8988T (cell line): ENCODE data around the gene FBXO9.

Experiments
- DNase-seq: peaks from one replicate; pipeline ENCODE4 v3.0.0; 2011

The FBXO9 gene

DNA sequence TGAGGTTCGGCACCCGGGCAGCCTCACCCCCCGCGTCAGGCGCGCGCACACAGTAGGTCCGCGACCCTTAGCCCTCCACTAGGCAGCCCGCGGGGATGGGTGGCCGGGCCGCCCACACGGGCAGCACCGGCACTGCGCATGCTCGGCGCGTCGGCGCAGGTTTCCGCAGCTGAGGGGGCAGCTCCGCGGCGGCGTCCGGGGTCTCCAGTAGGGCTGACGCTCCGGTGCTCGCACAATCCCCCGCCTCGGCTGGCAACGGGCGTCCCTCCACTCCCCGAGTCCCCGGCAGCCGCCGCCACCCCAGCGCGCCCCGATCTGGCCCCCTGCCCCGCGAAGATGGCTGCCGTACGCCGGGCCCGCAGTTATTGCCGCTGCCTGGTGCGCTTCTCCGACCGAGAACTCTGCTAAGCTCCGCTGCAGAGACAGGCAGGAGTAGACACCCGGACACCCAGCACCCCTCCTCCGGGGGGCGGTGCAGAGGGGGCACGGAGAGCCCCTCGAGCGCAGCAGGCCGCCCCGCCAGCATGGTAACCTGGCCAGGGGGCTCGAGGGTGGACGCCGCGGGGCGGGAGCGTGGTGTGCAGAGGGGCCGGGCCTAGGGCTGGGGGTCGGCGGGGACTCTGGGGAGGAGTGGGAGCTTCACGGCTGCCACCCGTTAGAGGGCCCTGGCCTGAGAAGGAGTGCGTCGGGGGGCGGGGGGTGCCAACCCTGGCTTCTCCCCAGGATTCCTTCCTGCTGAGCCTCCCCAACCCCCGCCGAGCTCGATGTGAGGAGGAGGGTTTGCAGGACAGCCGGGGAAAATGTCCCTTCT lies at the start of gene FBXO9:
FBXO9 (plus strand) TSS at position 139 of the 811 bp plus-strand sequence; CDS start at position 525, 386 bp downstream.
- peak; percentile 56 for DNase-seq

GRCh38 chr6:53015486-53015885 lies 49.7 kb upstream of the FBXO9 start:
- no peak for DNase-seq

DNA sequence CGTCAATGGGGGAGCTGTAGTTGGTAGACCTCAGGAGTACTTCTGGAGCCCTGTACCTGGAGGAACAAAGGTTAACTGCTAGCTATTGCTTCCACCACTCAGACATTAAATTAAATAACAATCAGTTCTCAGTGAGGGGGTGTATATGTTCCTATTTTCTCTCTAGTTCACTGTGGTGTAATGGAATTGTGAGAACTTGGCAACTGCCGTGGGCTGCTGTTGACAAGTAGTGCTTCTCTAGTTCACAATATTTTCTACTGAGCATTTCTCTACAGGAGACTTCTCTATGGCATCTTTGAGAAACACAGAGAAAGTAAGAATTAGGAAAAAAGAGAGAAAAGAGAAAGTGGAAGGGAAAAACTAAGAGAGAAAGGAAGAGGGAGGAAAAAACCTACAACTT lies 46.8 kb upstream of the FBXO9 start:
- no peak for DNase-seq

DNA sequence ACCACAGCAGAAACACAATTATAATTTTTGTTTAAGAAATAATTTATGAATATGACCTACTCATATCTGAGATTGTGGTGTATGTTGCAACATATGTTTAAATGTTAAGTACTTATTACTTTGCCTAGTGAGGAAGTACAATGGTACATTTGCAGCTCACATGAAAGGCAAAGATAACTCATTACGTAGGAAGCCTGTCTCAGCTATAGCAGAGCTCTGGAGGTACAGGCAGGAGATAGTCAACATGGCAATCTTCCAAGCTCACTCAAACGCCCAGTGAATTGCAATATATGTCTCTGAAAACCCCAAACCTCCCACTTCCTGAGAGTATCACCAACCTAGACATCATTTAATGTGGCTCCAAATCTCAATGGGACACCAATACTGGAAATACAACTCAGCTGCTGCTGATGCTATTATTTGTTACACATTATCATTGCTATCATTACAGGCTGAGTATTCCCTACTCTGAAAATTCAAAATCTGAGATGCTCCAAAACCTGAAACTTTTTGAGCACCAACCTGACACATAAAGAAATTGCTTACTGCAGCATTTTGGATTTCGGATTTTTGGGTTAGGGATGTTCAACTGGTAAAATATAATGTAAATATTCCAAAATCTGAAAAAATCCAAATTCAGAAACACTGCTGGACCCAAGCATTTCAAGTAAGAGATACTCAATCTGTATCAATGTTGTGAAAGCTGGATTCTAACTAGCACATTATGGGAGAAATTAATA lies 45.0 kb upstream of the FBXO9 start:
- no peak for DNase-seq

GRCh38 chr6:53023323-53023722 lies 41.9 kb upstream of the FBXO9 start:
- DNase-seq = no peak

DNA sequence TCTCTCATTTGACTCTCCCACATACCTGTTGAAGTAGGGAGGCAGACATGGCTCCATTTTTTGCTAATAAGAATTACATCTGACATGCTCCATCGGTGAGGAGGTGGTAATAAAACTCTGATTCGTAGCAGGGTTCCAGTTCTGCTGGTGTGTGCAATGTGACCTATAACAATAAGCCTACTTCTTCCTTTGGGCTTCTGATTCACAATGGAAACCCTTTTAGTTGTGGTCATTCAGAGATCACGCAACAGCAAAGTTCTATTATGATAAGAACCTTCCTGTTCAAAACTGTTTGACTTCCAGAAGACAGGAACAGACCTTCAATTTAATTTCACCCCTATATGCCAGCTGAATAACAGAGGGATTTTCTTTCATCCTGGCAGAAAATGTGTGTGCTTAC lies 38.7 kb upstream of the FBXO9 start:
- DNase-seq = no peak

- no peak for DNase-seq
These were observed 38.0 kb upstream of the FBXO9 start for GRCh38 chr6:53027131-53027718.

- DNase-seq = no peak
These were observed 36.7 kb upstream of the FBXO9 start for GRCh38 chr6:53028467-53028866.

DNA sequence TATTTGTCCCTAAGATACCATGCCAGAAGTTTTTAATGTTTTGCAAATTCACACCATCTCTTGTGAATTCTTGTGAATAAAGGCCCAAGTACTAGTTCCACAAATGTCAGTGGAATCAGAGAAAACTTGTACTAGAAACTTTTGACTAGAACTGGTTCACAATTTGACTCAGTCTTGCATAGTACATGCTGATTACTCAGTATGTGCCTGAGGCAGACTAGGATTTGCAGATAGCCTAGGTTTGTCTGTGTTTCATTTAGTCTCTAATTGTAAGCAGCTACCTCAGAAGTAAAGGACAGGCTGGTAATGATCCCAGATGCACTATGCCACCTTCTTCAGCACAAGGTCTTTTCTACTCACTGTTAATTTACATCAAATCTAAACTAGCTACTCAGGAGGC lies 35.9 kb upstream of the FBXO9 start:
- no peak for DNase-seq

- DNase-seq = no peak
These were observed 35.4 kb upstream of the FBXO9 start for GRCh38 chr6:53029761-53030160.

DNA sequence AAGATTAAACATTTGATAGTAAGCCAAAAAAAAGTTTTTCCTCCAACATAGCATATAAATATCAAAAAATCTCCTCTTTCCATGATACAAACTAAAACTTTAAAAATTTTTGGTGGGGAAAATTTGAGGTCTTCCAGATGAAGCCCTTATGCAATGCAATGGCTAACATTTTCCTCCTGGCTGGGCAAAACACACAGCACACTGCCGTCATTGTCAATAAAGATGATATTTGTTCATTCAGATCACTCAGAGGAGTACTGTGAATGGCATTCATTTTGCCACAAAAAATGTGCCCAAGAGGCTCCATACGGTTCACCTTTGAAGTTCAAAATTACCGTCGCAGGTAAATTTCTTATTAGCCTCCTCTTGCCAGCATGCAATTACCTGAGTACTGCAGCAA lies 33.9 kb upstream of the FBXO9 start:
- no peak for DNase-seq

- DNase-seq = no peak
These were observed 32.4 kb upstream of the FBXO9 start for GRCh38 chr6:53032849-53033248.

DNA sequence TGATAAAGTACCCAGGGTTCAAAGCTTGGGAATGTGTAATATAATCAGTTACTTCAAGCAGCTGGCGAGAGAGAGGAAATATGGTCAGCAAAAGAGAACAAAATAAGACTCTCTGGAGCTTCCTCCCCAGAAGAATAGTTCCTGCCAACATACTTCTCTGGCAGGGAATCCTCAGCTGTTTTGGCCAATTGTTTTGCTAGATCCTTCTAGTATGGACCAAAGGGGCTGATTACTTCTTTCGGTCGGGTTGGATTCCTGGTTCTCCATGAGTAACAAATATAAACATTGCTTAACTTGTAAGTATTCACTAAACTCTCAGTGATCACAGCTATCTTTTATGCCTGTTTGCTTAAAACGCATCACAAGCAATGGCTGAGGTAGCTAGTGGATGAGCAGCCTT lies 31.4 kb upstream of the FBXO9 start:
- DNase-seq = no peak

- DNase-seq = no peak
These were observed 29.5 kb upstream of the FBXO9 start for GRCh38 chr6:53035549-53036213.

DNA sequence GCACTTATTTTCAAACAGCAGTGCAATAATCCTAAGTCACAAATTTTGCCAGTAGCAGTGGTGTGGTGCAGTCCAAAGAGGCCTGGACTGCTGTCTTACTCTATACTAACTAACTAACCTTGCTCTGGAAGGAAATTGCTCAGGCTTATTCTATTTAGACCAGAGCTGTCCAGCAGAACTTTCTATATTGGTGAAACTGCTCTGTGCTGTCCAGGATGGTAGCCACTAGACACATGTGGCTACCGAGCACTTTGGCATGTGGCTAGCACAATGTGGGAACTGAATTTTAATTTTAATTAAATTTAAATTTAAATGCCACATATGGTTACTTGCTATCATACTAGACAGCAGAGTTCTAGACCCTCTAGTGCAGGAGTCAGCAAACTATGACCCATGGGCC lies 27.1 kb upstream of the FBXO9 start:
- no peak for DNase-seq

DNA sequence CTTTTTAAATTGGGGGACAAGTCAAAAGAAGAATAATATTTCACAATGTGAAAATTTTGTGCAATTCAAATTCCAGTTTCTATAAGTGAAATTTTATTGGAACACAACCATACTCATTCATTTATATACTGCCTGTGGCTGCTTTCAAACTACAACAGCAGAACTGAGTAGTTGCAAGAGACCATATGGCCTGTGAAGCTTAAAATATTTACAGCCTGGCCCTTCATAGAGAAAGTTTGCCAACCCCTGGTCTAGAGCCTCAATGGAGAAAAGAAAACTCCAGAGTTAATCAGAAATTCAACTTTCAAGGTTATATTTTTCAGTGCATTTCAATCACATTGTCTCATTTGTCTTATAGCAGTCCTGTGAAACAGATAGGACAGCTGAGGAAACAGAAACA lies 26.6 kb upstream of the FBXO9 start:
- DNase-seq = no peak

DNA sequence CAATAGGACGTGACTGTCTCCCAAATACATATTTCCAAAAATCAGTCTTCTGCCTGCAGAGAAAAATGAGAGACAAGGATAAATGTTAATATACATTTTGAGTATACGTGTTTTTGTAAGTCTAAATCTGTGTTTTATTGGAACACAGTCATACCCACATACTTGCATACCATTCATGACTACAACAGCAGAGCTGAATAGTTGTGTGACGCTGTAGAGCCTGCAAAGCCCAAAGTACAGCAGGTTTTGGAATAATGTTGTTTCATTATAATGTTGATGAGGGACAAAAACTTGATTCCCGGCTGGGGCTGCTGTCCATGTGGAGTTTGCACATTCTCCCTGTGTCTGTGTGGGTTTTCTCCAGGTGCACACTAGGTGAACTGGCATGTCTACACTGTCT lies 23.8 kb upstream of the FBXO9 start:
- DNase-seq = no peak

DNA sequence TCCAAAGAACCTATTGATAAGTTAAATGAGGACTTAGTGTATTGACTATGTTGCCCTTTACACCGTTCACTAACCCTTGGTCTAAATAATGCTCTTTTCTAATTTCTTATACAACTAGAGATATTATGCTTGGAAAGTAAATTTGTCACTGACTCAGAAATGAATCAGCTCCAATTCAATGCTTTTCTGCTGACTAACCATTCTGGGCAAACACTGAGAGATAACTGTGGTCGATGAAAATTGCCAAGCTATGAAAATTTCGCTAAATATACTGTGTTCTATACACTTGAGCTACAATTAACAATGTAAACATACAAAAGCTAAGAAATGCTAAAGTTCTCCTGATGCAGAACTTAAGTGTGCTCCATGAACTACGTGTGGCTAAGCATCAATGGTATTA lies 23.1 kb upstream of the FBXO9 start:
- DNase-seq = no peak

- peak; percentile 26 for DNase-seq
These were observed 21.6 kb upstream of the FBXO9 start for GRCh38 chr6:53043581-53043980.

GRCh38 chr6:53044071-53044470 lies 21.1 kb upstream of the FBXO9 start:
- no peak for DNase-seq

DNA sequence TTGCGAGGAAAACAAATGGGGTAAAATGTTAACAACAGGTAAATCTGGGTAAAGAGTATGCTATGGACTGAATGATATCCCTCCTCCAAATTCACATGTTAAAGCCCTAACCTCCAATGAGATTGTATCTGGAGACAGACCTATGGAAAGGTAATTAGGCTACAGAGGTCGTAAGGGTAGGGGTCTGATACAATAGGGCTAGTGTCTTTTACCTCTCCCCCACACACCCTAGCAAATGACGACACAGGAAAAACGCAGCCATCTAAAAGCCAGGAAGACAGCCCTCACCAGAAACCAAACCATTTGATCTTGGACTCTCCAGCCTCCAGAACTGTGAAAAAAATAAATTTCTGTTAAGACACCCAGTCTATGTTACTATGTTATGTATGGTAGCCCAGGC lies 20.6 kb upstream of the FBXO9 start:
- DNase-seq = no peak

- DNase-seq = no peak
These were observed 19.1 kb upstream of the FBXO9 start for GRCh38 chr6:53045891-53046673.
